Measurements from ENCODE around the gene MRPS22. TPM values are rescaled to one million over a fixed set of nuclear protein-coding genes. Genes with fewer than 3 reads are reported as not detected.

MRPS22 gene
- total RNA-seq, 1 experiment from 2014 or later: 82.4 TPM

- no peaks in the 10 kb centered on the region for H3K27me3 Mint-ChIP-seq (ENCODE audit: unreplicated experiment)
- intact Hi-C loops (cut with micrococcal nuclease; ENCODE audit: unreplicated experiment): no loop called here
- H3K4me1 Mint-ChIP-seq (ENCODE audit: low read depth, unreplicated experiment): peaks cover 62% of the 10 kb centered on the region
- no peak overlapping the region for H3K27ac Mint-ChIP-seq (ENCODE audit: unreplicated experiment)
- DNase-seq: no peak
- no peak for TF ChIP-seq CTCF (IDR thresholded peaks at IDR 0.05; ENCODE audit: unreplicated experiment)
- BruUV-seq (replicated peaks): no TSS peak
- CTCF ChIA-PET: interaction anchor here (1.6 kb wide), 1 partner anchor 10 kb away, joined by 7 read pairs; no protein-coding TSS in a partner anchor
- H3K4me3 Mint-ChIP-seq (ENCODE audit: low read depth, unreplicated experiment): no peak overlapping the region
- no peaks in the 10 kb centered on the region for H3K9me3 Mint-ChIP-seq (ENCODE audit: low read depth, unreplicated experiment)
- no peaks in the 10 kb centered on the region for H3K36me3 Mint-ChIP-seq (ENCODE audit: insufficient read depth, unreplicated experiment)
Measured at GRCh38 chr3:139311557-139311956, 32.3 kb upstream of the MRPS22 start.

GRCh38 chr3:139312416-139312815 is 31.4 kb upstream of the MRPS22 start:
- BruUV-seq (replicated peaks): no TSS peak
- Mint-ChIP-seq H3K4me1 (ENCODE audit: low read depth, unreplicated experiment) (peaks cover 62% of the 10 kb centered on the region), H3K9me3 (ENCODE audit: low read depth, unreplicated experiment) (no peaks in the 10 kb centered on the region), H3K27me3 (ENCODE audit: unreplicated experiment) (no peaks in the 10 kb centered on the region), H3K4me3 (ENCODE audit: low read depth, unreplicated experiment) (no peak overlapping the region), H3K36me3 (ENCODE audit: insufficient read depth, unreplicated experiment) (no peaks in the 10 kb centered on the region), H3K27ac (ENCODE audit: unreplicated experiment) (no peak overlapping the region)
- CTCF ChIA-PET: no interaction called here
- intact Hi-C loops (cut with micrococcal nuclease; ENCODE audit: unreplicated experiment): no loop called here
- no peak for TF ChIP-seq CTCF (IDR thresholded peaks at IDR 0.05; ENCODE audit: unreplicated experiment)
- no peak for DNase-seq

GRCh38 chr3:139312959-139313358 is 30.9 kb upstream of the MRPS22 start:
- Mint-ChIP-seq H3K27me3 (ENCODE audit: unreplicated experiment) (no peaks in the 10 kb centered on the region), H3K36me3 (ENCODE audit: insufficient read depth, unreplicated experiment) (no peaks in the 10 kb centered on the region), H3K4me3 (ENCODE audit: low read depth, unreplicated experiment) (no peak overlapping the region), H3K4me1 (ENCODE audit: low read depth, unreplicated experiment) (peaks cover 62% of the 10 kb centered on the region), H3K27ac (ENCODE audit: unreplicated experiment) (peak overlapping the region; percentile 12), H3K9me3 (ENCODE audit: low read depth, unreplicated experiment) (no peaks in the 10 kb centered on the region)
- DNase-seq: no peak
- CTCF ChIA-PET: interaction anchor here (0.6 kb wide), 1 partner anchor 377 kb away, joined by 6 read pairs; no protein-coding TSS in a partner anchor
- intact Hi-C loops (cut with micrococcal nuclease; ENCODE audit: unreplicated experiment): no loop called here
- TF ChIP-seq CTCF (IDR thresholded peaks at IDR 0.05; ENCODE audit: unreplicated experiment): no peak
- BruUV-seq (replicated peaks): no TSS peak

- Mint-ChIP-seq H3K27ac (ENCODE audit: unreplicated experiment) (no peak overlapping the region), H3K9me3 (ENCODE audit: low read depth, unreplicated experiment) (no peaks in the 10 kb centered on the region), H3K4me1 (ENCODE audit: low read depth, unreplicated experiment) (peaks cover 62% of the 10 kb centered on the region), H3K4me3 (ENCODE audit: low read depth, unreplicated experiment) (no peak overlapping the region), H3K27me3 (ENCODE audit: unreplicated experiment) (no peaks in the 10 kb centered on the region), H3K36me3 (ENCODE audit: insufficient read depth, unreplicated experiment) (no peaks in the 10 kb centered on the region)
- CTCF ChIA-PET: no interaction called here
- intact Hi-C loops (cut with micrococcal nuclease; ENCODE audit: unreplicated experiment): no loop called here
- DNase-seq: no peak
- BruUV-seq (replicated peaks): no TSS peak
- no peak for TF ChIP-seq CTCF (IDR thresholded peaks at IDR 0.05; ENCODE audit: unreplicated experiment)
Measured at GRCh38 chr3:139313921-139314320, 29.9 kb upstream of the MRPS22 start.

Data from Calu3 (cell line).